KBM-7 (cell line): ENCODE measurements around the gene NR1I2.

Source experiments
- DNase-seq: peaks from one replicate; pipeline ENCODE4 v3.0.0-alpha.2; 2015
- in situ Hi-C: fragments of 300-500 bp; cut with MboI; formaldehyde crosslinking; loops from 2 replicates; pipeline ENCODE4 v1.14.3; 2020; ENCODE audit warnings: low sequenced_read_pairs, low pct_unique_long_range_greater_than_20kb, mixed read lengths

NR1I2 gene

GRCh38 chr3:119815716-119816115 is 33.8 kb downstream of the NR1I2 start:
- in situ Hi-C loops, result no loop called here
- DNase-seq, result no peak

GRCh38 chr3:119817071-119817470 is 35.2 kb downstream of the NR1I2 start:
- no peak for DNase-seq
- in situ Hi-C loops, result no loop called here

- in situ Hi-C loops, result no loop called here
- DNase-seq, result no peak
Observed at GRCh38 chr3:119817583-119818363, 35.9 kb downstream of the NR1I2 start.

GRCh38 chr3:119818937-119819336 is 37.0 kb downstream of the NR1I2 start:
- in situ Hi-C loops, result no loop called here
- no peak for DNase-seq

GRCh38 chr3:119819806-119820205 is 37.9 kb downstream of the NR1I2 start:
- in situ Hi-C loops, result no loop called here
- no peak for DNase-seq

- in situ Hi-C loops, result no loop called here
- no peak for DNase-seq
Observed at GRCh38 chr3:119825820-119826219, 43.9 kb downstream of the NR1I2 start.

- no peak for DNase-seq
- in situ Hi-C loops, result no loop called here
Observed at GRCh38 chr3:119826711-119827608, 45.1 kb downstream of the NR1I2 start.

- DNase-seq, result no peak
- in situ Hi-C loops, result no loop called here
Observed at GRCh38 chr3:119829420-119829819, 47.5 kb downstream of the NR1I2 start.

- in situ Hi-C loops, result no loop called here
- DNase-seq, result no peak
Observed at GRCh38 chr3:119831022-119831421, 49.1 kb downstream of the NR1I2 start.

- in situ Hi-C loops, result no loop called here
- no peak for DNase-seq
Observed at GRCh38 chr3:119831941-119832371, 50.1 kb downstream of the NR1I2 start.

- in situ Hi-C loops, result no loop called here
- DNase-seq, result peak; percentile 5
Observed at GRCh38 chr3:119834754-119835370, 53.0 kb downstream of the NR1I2 start.

- in situ Hi-C loops, result no loop called here
- DNase-seq, result no peak
Observed at GRCh38 chr3:119835556-119835955, 53.7 kb downstream of the NR1I2 start.

- in situ Hi-C loops, result no loop called here
- no peak for DNase-seq
Observed at GRCh38 chr3:119841808-119842471, 60.0 kb downstream of the NR1I2 start.

GRCh38 chr3:119849126-119849525 is 67.2 kb downstream of the NR1I2 start:
- no peak for DNase-seq
- in situ Hi-C loops, result no loop called here

GRCh38 chr3:119856695-119857094 is 74.8 kb downstream of the NR1I2 start:
- in situ Hi-C loops, result no loop called here
- no peak for DNase-seq

GRCh38 chr3:119858957-119859356 is 77.1 kb downstream of the NR1I2 start:
- in situ Hi-C loops, result no loop called here
- no peak for DNase-seq

GRCh38 chr3:119859728-119860127 is 77.8 kb downstream of the NR1I2 start:
- in situ Hi-C loops, result no loop called here

GRCh38 chr3:119861681-119862080 is 79.8 kb downstream of the NR1I2 start:
- DNase-seq, result no peak
- in situ Hi-C loops, result no loop called here

More at GRCh38 chr3:119859728-119860127, 77.8 kb downstream of the NR1I2 start:
- DNase-seq, result no peak

- no peak for DNase-seq
Observed at GRCh38 chr3:119862616-119863015, 80.7 kb downstream of the NR1I2 start.

More at GRCh38 chr3:119862616-119863015, 80.7 kb downstream of the NR1I2 start:
- in situ Hi-C loops, result no loop called here
